Naive thymus-derived CD4-positive, alpha-beta T cell (primary cell): ENCODE results near the gene SPAAR. TPM values are rescaled to one million over a fixed set of nuclear protein-coding genes. Genes with fewer than 3 reads are reported as not detected.
"Not testable (repeated sequence)": the region's sequence is repeated elsewhere in the genome, so short reads cannot be mapped to it uniquely, and the experiment has no call there.

Experiments
- ATAC-seq: fragments of 150-1000 bp; cut with Tn5 transposase; 2 replicates; pipeline ENCODE4 v1.10.0; 2021; ENCODE audit warnings: mild to moderate bottlenecking, moderate library complexity
- CTCF ChIA-PET: fragments of 350-600 bp; sonication (Branson Sonifier 250); formaldehyde crosslinking; loops from one replicate; lab custom pipeline; 2021; ENCODE audit warnings: antibody characterized with exemption; lab: Charles Lee
- POLR2A ChIA-PET: fragments of 350-600 bp; sonication (Branson Sonifier 250); formaldehyde crosslinking; loops from one replicate; lab custom pipeline; 2021; ENCODE audit warnings: antibody characterized with exemption, inconsistent platforms; lab: Charles Lee
- DNase-seq, 9 donors: peaks; one replicate each; pipeline versions ENCODE4 v3.0.0 to v3.0.0-alpha.2; 2020 to 2022; ENCODE audit warnings: mixed read lengths in 1 of 9
- H3K27ac ChIP-seq: one replicate; pipeline ENCODE4 v1.7.0; 2013; ENCODE audit warnings: mild to moderate bottlenecking, low read depth, low read length, moderate library complexity
- H3K27me3 ChIP-seq, 2 donors: one replicate each; pipeline ENCODE4 v1.7.0; 2013; ENCODE audit warnings: low read length in 2 of 2, mild to moderate bottlenecking in 2 of 2, moderate library complexity in 2 of 2; ENCODE audit not compliant: control insufficient read depth in 2 of 2, insufficient read depth in 2 of 2
- H3K36me3 ChIP-seq, 3 experiments: 1 replicate in 2 of 3; 2 replicates in 1 of 3; pipeline ENCODE4 v1.7.0; 2013; ENCODE audit warnings: low read length in 3 of 3, mild to moderate bottlenecking in 3 of 3, moderate library complexity in 1 of 3; ENCODE audit not compliant: insufficient read depth in 3 of 3, control insufficient read depth in 2 of 3
- H3K4me1 ChIP-seq, 2 donors: one replicate each; pipeline ENCODE4 v1.7.0; 2013; ENCODE audit warnings: low read length in 2 of 2, mild to moderate bottlenecking in 2 of 2, moderate library complexity in 1 of 2; ENCODE audit not compliant: control insufficient read depth in 2 of 2, insufficient read depth in 2 of 2
- H3K4me3 ChIP-seq: 2 replicates; pipeline ENCODE4 v1.7.0; 2013; ENCODE audit warnings: mild to moderate bottlenecking, low read length
- H3K9me3 ChIP-seq, 3 experiments: 1 replicate in 2 of 3; 2 replicates in 1 of 3; pipeline ENCODE4 v1.7.0; 2013; ENCODE audit warnings: low read length in 3 of 3; ENCODE audit not compliant: control insufficient read depth in 2 of 3
- H3K27ac Mint-ChIP-seq, 9 donors: one replicate each; pipeline ENCODE4 v1.8.0; 2020 to 2022; ENCODE audit warnings: mixed read lengths in 9 of 9, mild to moderate bottlenecking in 8 of 9, moderate library complexity in 5 of 9, inconsistent platforms in 2 of 9
- H3K27me3 Mint-ChIP-seq, 5 donors: one replicate each; pipeline ENCODE4 v1.8.0; 2021 to 2022; ENCODE audit warnings: mixed read lengths in 5 of 5, mild to moderate bottlenecking in 1 of 5
- H3K36me3 Mint-ChIP-seq, 5 donors: one replicate each; pipeline ENCODE4 v1.8.0; 2020 to 2022; ENCODE audit warnings: mixed read lengths in 5 of 5, mild to moderate bottlenecking in 3 of 5, inconsistent platforms in 1 of 5
- H3K4me1 Mint-ChIP-seq, 7 donors: one replicate each; pipeline ENCODE4 v1.8.0; 2020 to 2022; ENCODE audit warnings: mixed read lengths in 7 of 7, mild to moderate bottlenecking in 3 of 7, inconsistent platforms in 1 of 7
- H3K4me3 Mint-ChIP-seq, 10 donors: one replicate each; pipeline ENCODE4 v1.8.0; 2020 to 2022; ENCODE audit warnings: mild to moderate bottlenecking in 10 of 10, mixed read lengths in 10 of 10, moderate library complexity in 6 of 10, inconsistent platforms in 2 of 10
- H3K9me3 Mint-ChIP-seq, 11 donors: one replicate each; pipeline ENCODE4 v1.8.0; 2020 to 2022; ENCODE audit warnings: mixed read lengths in 11 of 11, mild to moderate bottlenecking in 4 of 11, inconsistent platforms in 1 of 11, moderate library complexity in 1 of 11
- intact Hi-C, 2 donors: fragments of 100-400 bp; cut with micrococcal nuclease; formaldehyde crosslinking; loops; one replicate each; pipeline ENCODE4 v1.15.1; 2023
- polyA plus RNA-seq, 2 donors: library from polyadenylated mRNA; unstranded; fragments of 300-500 nt; fragmentation: Illumina TruSeq; gene quantifications; one replicate each; pipeline ENCODE4 v1.2.3, GENCODE V29; 2021
- total RNA-seq, 6 experiments: library from RNA in 5 of 6; stranded (reverse) in 5 of 6; gene quantifications; 1 replicate in 5 of 6; 2 replicates in 1 of 6; pipeline ENCODE4 v1.2.3 and lab custom pipeline; 2021 to 2026

SPAAR gene
- total and polyA plus RNA-seq, 7 experiments from 2014 or later: not detected

DNA sequence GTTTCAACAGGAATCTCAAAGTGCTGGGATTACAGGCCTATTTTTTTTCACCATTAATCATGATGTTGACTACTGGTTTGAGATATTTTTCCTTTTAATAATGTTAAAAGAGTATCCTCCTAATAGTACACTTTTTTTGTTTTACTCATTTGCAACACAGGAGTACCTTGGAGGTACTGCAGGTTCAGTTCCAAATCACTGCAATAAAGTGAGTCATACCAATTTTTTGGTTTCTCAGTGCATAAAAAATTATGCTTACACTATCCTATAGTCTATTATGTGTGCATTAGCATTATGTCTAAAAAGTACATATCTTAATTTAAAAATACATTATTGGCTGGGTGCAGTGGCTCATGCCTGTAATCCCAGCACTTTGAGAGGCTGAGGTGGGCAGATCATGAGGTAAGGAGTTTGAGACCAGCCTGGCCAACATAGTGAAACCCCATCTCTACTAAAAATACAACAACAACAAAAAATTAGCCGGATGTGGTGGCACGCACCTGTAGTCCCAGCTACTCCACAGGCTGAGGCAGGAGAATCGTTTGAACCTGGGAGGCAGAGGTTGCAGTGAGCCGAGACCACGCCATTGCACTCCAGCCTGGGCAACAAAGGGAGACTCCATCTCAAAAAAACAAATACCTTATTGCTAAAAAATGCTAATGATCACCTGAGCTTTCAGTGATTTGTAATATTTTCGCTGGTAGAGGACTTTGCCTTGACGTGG, 11.8 kb upstream of the SPAAR start:
- H3K27ac Mint-ChIP-seq, H3K36me3 Mint-ChIP-seq, POLR2A ChIA-PET, DNase-seq, H3K9me3 Mint-ChIP-seq, H3K27me3 ChIP-seq, H3K4me3 Mint-ChIP-seq, H3K27ac ChIP-seq, ATAC-seq, H3K4me1 Mint-ChIP-seq, H3K9me3 ChIP-seq, H3K4me1 ChIP-seq, H3K4me3 ChIP-seq, intact Hi-C loops, H3K36me3 ChIP-seq: not testable (repeated sequence)
- peaks cover 0 to 55% (median 15%) of the 10 kb centered on the region in 5 donors for H3K27me3 Mint-ChIP-seq
- CTCF ChIA-PET: interaction anchor here (0.8 to 2.2 kb wide), 2 partner anchors 43 to 47 kb away, joined by 3 to 8 read pairs; no protein-coding TSS in a partner anchor

DNA sequence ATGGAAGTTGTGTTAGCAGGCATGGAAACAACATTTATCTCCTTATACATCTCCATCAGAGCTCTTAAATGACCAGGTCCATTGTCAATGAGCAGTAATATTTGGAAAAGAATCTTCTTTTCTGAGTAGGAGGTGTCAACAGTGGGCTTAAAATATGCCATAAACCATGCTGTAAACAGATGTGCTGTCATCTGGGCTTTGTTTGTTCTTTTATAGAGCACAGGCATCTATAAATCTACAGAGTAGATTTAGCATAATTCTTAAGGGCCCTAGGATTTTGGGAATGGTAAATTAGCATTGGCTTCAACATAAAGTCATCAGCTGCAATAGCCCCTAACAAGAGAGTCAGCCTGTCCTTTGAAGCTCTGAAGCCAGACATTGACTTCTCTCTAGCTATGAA, 11.0 kb upstream of the SPAAR start:
- Histone ChIP-seq H3K4me3 (no peak overlapping the region), H3K27ac (no peak overlapping the region), H3K27me3 (peaks cover 0 to 3% of the 10 kb centered on the region in 2 donors), H3K9me3 (no peaks in the 10 kb centered on the region), H3K36me3 (no peaks in the 10 kb centered on the region), H3K4me1 (peaks cover 0 to 4% of the 10 kb centered on the region in 2 donors)
- Mint-ChIP-seq H3K4me3 (no peak overlapping the region), H3K4me1 (peaks cover 0 to 6% (median 6%) of the 10 kb centered on the region in 7 donors), H3K9me3 (no peaks in the 10 kb centered on the region), H3K27ac (no peak overlapping the region), H3K27me3 (peaks cover 0 to 51% (median 15%) of the 10 kb centered on the region in 5 donors), H3K36me3 (no peaks in the 10 kb centered on the region)
- DNase-seq (no peak), ATAC-seq (no peak)
- ChIA-PET POLR2A (no interaction called here), CTCF (interaction anchor here (0.5 to 2.2 kb wide), 4 partner anchors 42 to 241 kb away, joined by 3 to 8 read pairs (median 4); partner anchors contain the start of gene RMRP)
- intact Hi-C loops: no loop called here

DNA sequence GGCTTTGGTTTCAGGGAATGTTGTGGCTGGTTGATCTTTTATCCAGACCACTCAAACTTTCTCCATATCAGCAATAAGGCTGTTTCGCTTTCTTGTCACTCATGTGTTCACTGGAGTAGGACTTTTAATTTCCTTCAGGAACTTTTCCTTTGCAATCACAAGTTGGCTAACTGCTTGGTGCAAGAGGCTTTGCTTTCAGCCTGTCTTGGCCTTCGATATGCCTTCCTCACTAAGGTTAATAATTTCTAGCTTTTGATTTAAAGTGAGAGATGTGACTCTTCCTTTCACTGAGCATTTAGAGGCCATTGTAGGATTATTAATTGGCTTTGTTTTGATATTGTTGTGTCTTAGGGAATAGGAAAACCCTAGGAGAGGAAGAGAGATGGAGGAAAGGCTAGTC, 10.3 kb upstream of the SPAAR start:
- Histone ChIP-seq H3K4me3 (no peak overlapping the region), H3K36me3 (no peaks in the 10 kb centered on the region), H3K4me1 (peaks cover 0 to 11% of the 10 kb centered on the region in 2 donors), H3K9me3 (no peaks in the 10 kb centered on the region), H3K27ac (no peak overlapping the region), H3K27me3 (peaks cover 0 to 3% of the 10 kb centered on the region in 2 donors)
- no peaks in the 10 kb centered on the region for H3K9me3 Mint-ChIP-seq
- peaks cover 0 to 45% (median 9%) of the 10 kb centered on the region in 5 donors for H3K27me3 Mint-ChIP-seq
- POLR2A ChIA-PET: no interaction called here
- peaks cover 0 to 11% (median 6%) of the 10 kb centered on the region in 7 donors for H3K4me1 Mint-ChIP-seq
- H3K36me3 Mint-ChIP-seq: no peaks in the 10 kb centered on the region
- ATAC-seq: no peak
- DNase-seq: no peak
- CTCF ChIA-PET: interaction anchor here (0.7 to 2.2 kb wide), 2 partner anchors 46 to 241 kb away, joined by 3 to 8 read pairs; partner anchors contain the start of gene RMRP
- H3K4me3 Mint-ChIP-seq: no peak overlapping the region
- H3K27ac Mint-ChIP-seq: peak overlapping the region in 1 of 9 donors; percentile 0
- intact Hi-C loops: no loop called here

DNA sequence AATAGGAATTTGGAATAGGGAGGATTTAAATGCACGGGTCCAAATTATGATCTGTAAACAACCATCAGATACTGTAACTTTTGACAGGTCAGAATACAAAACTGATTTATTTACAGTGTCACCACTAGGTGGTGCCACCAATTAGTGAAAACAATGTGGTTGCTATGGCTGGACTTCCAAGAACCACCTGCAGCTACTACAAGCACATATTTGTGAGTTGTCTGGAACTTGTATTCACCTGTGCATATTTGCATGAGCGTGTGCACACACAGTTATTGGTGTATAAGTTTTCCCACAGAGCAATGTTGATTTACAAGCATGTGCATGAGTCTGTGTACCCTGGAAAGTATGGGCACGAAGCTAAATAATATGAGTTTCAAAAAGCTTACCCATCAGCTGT, 6.2 kb upstream of the SPAAR start:
- DNase-seq: peak in 7 of 9 donors; percentile 41 to 69 (median 63)
- POLR2A ChIA-PET: interaction anchor here (0.6 to 1.6 kb wide), 3 partner anchors 38 to 120 kb away, joined by 3 to 9 read pairs (median 4); no protein-coding TSS in a partner anchor

DNA sequence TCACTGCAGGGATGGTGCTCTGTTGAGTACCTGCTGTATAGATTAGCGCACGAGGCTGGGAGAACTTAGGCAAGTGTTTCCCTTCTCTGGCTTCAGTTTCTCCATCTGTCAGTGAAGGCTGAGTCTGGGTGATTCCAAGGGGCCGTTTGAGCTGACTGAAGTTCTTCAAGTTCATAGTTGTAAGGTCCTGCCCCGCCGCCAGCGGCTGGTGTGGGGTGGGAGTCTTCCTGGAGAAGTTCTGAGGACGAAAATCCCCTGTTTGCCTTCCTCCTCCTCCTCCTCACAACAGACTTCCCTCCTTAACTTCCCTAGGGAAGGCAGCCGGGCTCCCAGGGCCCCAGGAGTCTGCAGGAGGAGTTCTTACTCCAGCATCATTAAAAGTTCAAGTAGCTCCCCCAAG, 5.0 kb upstream of the SPAAR start:
- CTCF ChIA-PET: interaction anchor here (0.8 to 5.8 kb wide), 5 partner anchors 36 to 119 kb away, joined by 3 to 80 read pairs (median 17); no protein-coding TSS in a partner anchor
- H3K9me3 ChIP-seq: no peaks in the 10 kb centered on the region
- Mint-ChIP-seq H3K4me3 (no peak overlapping the region), H3K36me3 (no peaks in the 10 kb centered on the region), H3K27me3 (peaks cover 0 to 13% (median 0%) of the 10 kb centered on the region in 5 donors), H3K27ac (peak overlapping the region in 2 of 9 donors; percentile 42 to 56), H3K4me1 (peaks cover 21 to 57% (median 41%) of the 10 kb centered on the region in 7 donors), H3K9me3 (no peaks in the 10 kb centered on the region)
- intact Hi-C loops: no loop called here
- H3K36me3 ChIP-seq: no peaks in the 10 kb centered on the region
- no peak overlapping the region for H3K4me3 ChIP-seq
- POLR2A ChIA-PET: interaction anchor here (1.6 kb wide), 1 partner anchor 36 kb away, joined by 4 read pairs; no protein-coding TSS in a partner anchor
- DNase-seq (no peak), ATAC-seq (no peak)
- H3K27ac ChIP-seq: no peak overlapping the region
- peaks cover 10 to 44% of the 10 kb centered on the region in 2 donors for H3K4me1 ChIP-seq
- peaks cover 0 to 3% of the 10 kb centered on the region in 2 donors for H3K27me3 ChIP-seq

More for the DNA sequence above, 6.2 kb upstream of the SPAAR start:
- Mint-ChIP-seq H3K27me3 (peaks cover 0 to 23% (median 0%) of the 10 kb centered on the region in 5 donors), H3K9me3 (no peaks in the 10 kb centered on the region), H3K36me3 (no peaks in the 10 kb centered on the region), H3K4me3 (no peak overlapping the region), H3K4me1 (peaks cover 8 to 45% (median 28%) of the 10 kb centered on the region in 7 donors), H3K27ac (peak overlapping the region in 1 of 9 donors; percentile 67)
- H3K4me3 ChIP-seq: no peak overlapping the region
- intact Hi-C loops: loop anchor here (1.0 to 2.0 kb wide), 6 partner anchors 8 to 120 kb away; no protein-coding TSS in a partner anchor
- CTCF ChIA-PET: interaction anchor here (0.6 to 5.8 kb wide), 21 partner anchors 9 to 134 kb away, joined by 3 to 80 read pairs (median 4); partner anchors contain the start of gene RECK
- no peak overlapping the region for H3K27ac ChIP-seq
- H3K27me3 ChIP-seq: peaks cover 0 to 3% of the 10 kb centered on the region in 2 donors
- no peaks in the 10 kb centered on the region for H3K9me3 ChIP-seq
- H3K36me3 ChIP-seq: no peaks in the 10 kb centered on the region
- peak; percentile 88 for ATAC-seq
- H3K4me1 ChIP-seq: peaks cover 3 to 31% of the 10 kb centered on the region in 2 donors

DNA sequence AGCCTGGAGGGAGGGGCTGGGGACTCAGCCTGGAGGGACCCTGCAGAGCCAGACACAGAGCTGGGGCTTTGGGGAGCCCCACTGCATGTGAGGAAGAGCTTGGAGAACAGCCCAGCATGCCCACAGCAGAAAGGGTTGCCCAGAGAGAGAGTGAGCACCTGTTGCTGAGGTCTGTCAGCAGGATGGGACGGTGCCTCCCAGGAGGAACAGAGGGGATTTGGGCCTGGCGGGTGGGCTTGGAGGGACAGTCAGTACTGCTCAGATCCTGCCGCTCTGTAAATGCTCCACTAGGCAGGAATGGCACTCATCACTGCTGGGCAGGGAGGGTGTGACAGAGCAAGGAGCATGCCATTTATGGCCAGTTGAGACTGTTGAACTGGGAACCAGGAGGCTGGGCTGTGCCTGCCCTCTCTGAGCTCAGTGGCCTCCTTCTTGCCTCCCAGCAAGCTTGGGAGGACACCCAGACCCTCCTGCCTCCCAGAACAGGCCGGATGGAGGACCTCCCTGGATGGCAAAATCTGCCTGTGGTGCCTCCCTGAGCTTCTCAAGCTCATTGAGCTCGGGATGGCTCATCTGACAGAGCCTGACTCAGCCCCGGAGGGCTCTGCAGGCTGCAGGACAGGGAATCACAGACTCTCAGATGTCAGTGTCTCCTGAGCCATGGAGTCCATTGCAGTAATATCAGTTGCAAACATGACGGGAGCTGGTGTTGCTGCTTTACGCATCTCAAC, 4.1 kb upstream of the SPAAR start:
- Mint-ChIP-seq H3K9me3 (no peaks in the 10 kb centered on the region), H3K27ac (peak overlapping the region in 4 of 9 donors; percentile 41 to 79 (median 59))
- intact Hi-C loops: no loop called here

More for the DNA sequence above, 4.1 kb upstream of the SPAAR start:
- H3K4me1 ChIP-seq: peaks cover 18 to 53% of the 10 kb centered on the region in 2 donors
- no peak overlapping the region for H3K27ac ChIP-seq
- H3K9me3 ChIP-seq: no peaks in the 10 kb centered on the region
- no peaks in the 10 kb centered on the region for H3K36me3 ChIP-seq
- CTCF ChIA-PET: interaction anchor here (0.8 to 5.8 kb wide), 5 partner anchors 35 to 118 kb away, joined by 3 to 80 read pairs (median 17); no protein-coding TSS in a partner anchor
- ATAC-seq (no peak), DNase-seq (no peak)
- H3K4me3 Mint-ChIP-seq: peak overlapping the region in 2 of 10 donors; percentile 25 to 32
- H3K27me3 Mint-ChIP-seq: peaks cover 0 to 13% (median 0%) of the 10 kb centered on the region in 5 donors
- POLR2A ChIA-PET: interaction anchor here (0.6 kb wide), 1 partner anchor 159 kb away, joined by 8 read pairs; no protein-coding TSS in a partner anchor
- H3K36me3 Mint-ChIP-seq: no peaks in the 10 kb centered on the region
- peaks cover 25 to 66% (median 46%) of the 10 kb centered on the region in 7 donors for H3K4me1 Mint-ChIP-seq
- H3K27me3 ChIP-seq: peaks cover 0 to 3% of the 10 kb centered on the region in 2 donors
- H3K4me3 ChIP-seq: no peak overlapping the region
